Measurements from ENCODE around the gene BACH2.
A peak's percentile ranks its signal among the peaks of the same experiment; 100 is the strongest.

The BACH2 gene

DNA sequence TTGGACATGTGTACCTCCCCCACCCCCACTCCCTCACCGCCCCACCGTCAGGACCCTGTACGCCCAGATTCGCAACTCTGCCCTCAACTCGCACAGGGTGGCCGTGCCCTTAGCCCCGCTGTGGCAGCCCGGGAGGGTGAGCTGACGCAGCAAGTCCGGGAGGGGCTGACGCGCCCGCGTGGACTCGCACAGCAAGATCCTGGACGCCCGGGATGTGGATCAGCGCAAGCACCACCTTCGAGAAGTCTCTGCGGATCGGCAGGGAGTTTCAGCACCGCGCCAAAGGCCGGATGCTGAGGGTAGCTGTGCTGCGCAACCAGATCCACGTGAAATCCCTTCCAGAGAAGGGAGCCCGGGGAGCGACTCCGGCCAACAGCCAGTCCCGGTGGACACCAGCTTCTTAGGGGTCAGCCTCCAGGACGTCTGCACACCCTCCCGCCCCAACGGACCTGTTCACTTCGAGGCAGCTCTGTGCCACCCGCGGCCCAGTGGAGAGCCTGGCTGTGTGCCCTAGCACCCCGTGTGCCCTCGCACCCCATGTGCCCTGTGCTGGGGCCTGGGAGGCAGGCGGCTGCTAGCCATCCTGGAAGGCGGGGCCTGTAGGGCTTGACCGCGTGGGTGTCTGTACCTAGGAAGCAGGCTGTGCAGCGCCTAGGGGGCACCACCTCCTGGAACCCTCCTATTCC, 409.0 kb downstream of the BACH2 start:
- no peak overlapping the region for H3K27ac ChIP-seq (ENCODE audit: poor library complexity, severe bottlenecking)
- ATAC-seq (ENCODE audit: low read depth): peak; percentile 33
- no peak for TF ChIP-seq CTCF (IDR thresholded peaks at IDR 0.05; ENCODE audit: poor library complexity, severe bottlenecking)
- no peaks in the 10 kb centered on the region for H3K4me1 ChIP-seq (ENCODE audit: insufficient read depth, poor library complexity, severe bottlenecking)
- H3K4me3 ChIP-seq (ENCODE audit: severe bottlenecking): no peak overlapping the region
- no peaks in the 10 kb centered on the region for H3K27me3 ChIP-seq (ENCODE audit: insufficient read depth, poor library complexity, severe bottlenecking)
- H3K9me3 ChIP-seq (ENCODE audit: severe bottlenecking): no peaks in the 10 kb centered on the region
- H3K36me3 ChIP-seq (ENCODE audit: low read depth): no peaks in the 10 kb centered on the region
- no peak for DNase-seq (ENCODE audit: low spot score)

DNA sequence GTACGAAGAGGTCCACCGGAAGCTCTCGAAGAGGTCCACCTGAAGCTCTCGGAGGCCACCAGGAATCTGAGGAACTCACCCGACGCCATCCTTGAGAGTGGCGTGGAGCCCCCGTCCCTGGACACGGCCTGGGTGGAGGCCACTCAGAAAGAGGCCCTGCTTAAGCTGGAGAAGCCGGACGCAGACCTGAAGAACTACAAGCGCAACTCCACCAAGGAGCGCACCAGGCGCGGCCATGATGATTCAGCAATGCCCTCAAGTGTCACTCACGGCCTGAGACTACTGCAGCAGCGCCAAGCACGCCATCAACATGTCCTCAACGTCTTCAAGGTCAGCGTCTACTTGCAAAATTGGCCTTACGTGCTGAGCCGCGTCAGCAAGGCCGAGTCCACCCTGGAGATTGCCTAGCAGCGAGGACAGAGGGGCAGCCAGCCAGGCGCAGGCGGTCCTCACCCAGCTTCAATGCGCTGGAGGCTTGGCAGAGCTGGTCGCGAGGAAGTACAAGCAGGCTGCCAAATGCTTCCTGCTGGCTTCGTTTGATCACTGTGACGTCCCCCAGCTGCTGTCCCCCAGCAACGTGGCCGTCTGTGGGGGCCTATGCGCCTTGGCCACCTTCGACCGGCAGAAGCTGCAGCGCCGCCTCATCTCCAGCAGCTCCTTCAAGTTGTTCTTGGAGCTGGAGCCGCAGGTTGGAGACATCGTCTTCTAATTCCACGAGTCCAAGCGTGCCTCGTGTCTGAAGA, 410.1 kb downstream of the BACH2 start:
- no peaks in the 10 kb centered on the region for H3K9me3 ChIP-seq (ENCODE audit: severe bottlenecking)
- no peak for TF ChIP-seq CTCF (IDR thresholded peaks at IDR 0.05; ENCODE audit: poor library complexity, severe bottlenecking)
- no peak for ATAC-seq (ENCODE audit: low read depth)
- no peak overlapping the region for H3K27ac ChIP-seq (ENCODE audit: poor library complexity, severe bottlenecking)
- H3K36me3 ChIP-seq (ENCODE audit: low read depth): no peaks in the 10 kb centered on the region
- H3K27me3 ChIP-seq (ENCODE audit: insufficient read depth, poor library complexity, severe bottlenecking): no peaks in the 10 kb centered on the region
- H3K4me3 ChIP-seq (ENCODE audit: severe bottlenecking): no peak overlapping the region
- DNase-seq (ENCODE audit: low spot score): no peak
- H3K4me1 ChIP-seq (ENCODE audit: insufficient read depth, poor library complexity, severe bottlenecking): no peaks in the 10 kb centered on the region
